GM23248 (cell line): ENCODE results near the gene SHH.

Experiments used
- EZH2 ChIP-seq: fragments of 200-600 bp; sonication (generic); IDR thresholded peaks from 2 replicates; pipeline ENCODE4 v1.6.1; 2018; ENCODE audit warnings: antibody characterized with exemption, mild to moderate bottlenecking; ENCODE audit not compliant: insufficient read depth, poor library complexity, severe bottlenecking
- EZH2phosphoT487 ChIP-seq: fragments of 200-600 bp; sonication (generic); IDR thresholded peaks from 2 replicates; pipeline ENCODE4 v1.6.1; 2018; ENCODE audit warnings: antibody characterized with exemption, moderate library complexity, mild to moderate bottlenecking, low read depth; ENCODE audit not compliant: insufficient read depth

- TF ChIP-seq EZH2 (no peak), EZH2phosphoT487 (no peak)
Measured at GRCh38 chr7:155753446-155753965, 58.8 kb downstream of the SHH start.
